ENCODE results near the gene VAV1.
"Not testable (repeated sequence)": the region's sequence is repeated elsewhere in the genome, so short reads cannot be mapped to it uniquely, and the experiment has no call there.

Gene VAV1

DNA sequence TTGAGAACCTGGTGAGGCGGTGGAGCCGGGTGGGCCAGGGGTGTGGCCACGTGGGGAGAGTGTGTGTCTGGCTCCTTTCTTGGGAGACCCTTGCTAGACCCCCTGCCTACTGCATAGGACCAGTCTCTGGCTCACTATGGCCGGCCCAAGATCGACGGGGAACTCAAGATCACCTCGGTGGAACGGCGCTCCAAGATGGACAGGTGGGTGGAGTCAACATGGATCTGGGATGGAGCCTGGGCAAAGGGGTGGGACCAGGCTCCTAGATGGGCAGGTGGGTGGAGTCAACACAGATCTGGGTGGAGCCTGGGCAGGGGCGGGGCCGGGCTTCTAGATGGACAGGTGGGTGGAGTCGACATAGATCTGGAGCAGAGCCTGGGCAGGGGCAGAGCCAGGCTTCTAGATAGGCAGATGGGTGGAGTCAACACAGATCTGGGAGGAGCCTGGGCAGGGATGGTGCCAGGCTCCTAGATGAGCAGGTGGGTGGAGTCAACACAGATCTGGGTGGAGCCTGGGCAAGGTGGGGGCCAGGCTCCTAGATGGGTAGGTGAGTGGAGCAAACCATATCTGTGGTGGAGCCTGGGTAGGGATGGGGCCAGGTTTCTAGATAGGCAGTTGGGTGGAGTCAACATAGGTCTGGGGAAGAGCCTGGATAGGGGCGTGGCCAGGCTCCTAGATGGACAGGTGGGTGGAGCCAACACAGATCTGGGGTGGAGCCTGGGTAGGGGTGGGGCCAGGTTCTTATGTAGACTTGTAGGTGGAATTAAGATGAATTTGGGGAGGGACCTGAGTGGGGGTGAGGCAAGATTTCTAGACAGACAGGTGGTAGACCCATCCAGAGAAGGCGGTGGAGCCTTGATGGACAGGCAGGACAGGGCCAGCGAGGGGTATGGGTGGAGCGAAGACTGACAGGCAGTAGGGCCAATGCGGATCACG, 56.5 kb downstream of the VAV1 start:
- H3K27me3 ChIP-seq (replicated peaks; ENCODE audit: control insufficient read depth, insufficient read depth, low read length) = peaks cover 9% of the 10 kb centered on the region
- no peaks in the 10 kb centered on the region for H3K4me1 ChIP-seq (ENCODE audit: control insufficient read depth, insufficient read depth, low read length)
- H3K4me3 ChIP-seq (ENCODE audit: low read length) = no peak overlapping the region
- H3K36me3 ChIP-seq (ENCODE audit: control insufficient read depth, insufficient read depth, low read length, severe bottlenecking) = no peaks in the 10 kb centered on the region
- no peak for DNase-seq (ENCODE audit: low read depth)
- H3K9ac ChIP-seq (ENCODE audit: low read length) = no peak overlapping the region
- no peaks in the 10 kb centered on the region for H3K9me3 ChIP-seq (ENCODE audit: control insufficient read depth, low read length)

- H3K36me3 ChIP-seq (ENCODE audit: control insufficient read depth, insufficient read depth, low read length, severe bottlenecking); H3K4me3 ChIP-seq (ENCODE audit: low read length); DNase-seq (ENCODE audit: low read depth); H3K27me3 ChIP-seq (replicated peaks; ENCODE audit: control insufficient read depth, insufficient read depth, low read length); H3K9ac ChIP-seq (ENCODE audit: low read length); H3K9me3 ChIP-seq (ENCODE audit: control insufficient read depth, low read length); H3K4me1 ChIP-seq (ENCODE audit: control insufficient read depth, insufficient read depth, low read length): not testable (repeated sequence)
Observed at GRCh38 chr19:6829829-6830228, 57.3 kb downstream of the VAV1 start.

DNA sequence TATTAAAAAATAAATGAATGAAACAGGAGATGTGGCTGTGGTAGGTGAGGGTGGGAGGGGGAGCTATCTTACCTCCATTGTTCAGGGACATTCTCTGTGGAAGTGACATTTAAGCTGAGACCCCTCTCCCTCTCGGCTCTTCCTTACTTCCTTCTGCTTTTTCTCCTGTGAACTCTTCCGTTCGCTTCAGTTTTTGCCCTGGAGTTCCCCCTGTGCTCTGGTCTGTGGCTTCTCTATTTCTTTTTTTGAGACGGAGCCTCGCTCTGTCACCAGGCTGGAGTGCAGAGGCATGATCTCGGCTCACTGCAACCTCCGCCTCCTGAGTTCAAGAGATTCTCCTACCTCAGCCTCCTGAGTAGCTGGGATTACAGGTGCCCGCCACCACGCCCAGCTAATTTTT, 58.6 kb downstream of the VAV1 start:
- H3K9ac ChIP-seq (ENCODE audit: low read length); H3K4me1 ChIP-seq (ENCODE audit: control insufficient read depth, insufficient read depth, low read length); H3K36me3 ChIP-seq (ENCODE audit: control insufficient read depth, insufficient read depth, low read length, severe bottlenecking); H3K4me3 ChIP-seq (ENCODE audit: low read length); DNase-seq (ENCODE audit: low read depth); H3K9me3 ChIP-seq (ENCODE audit: control insufficient read depth, low read length); H3K27me3 ChIP-seq (replicated peaks; ENCODE audit: control insufficient read depth, insufficient read depth, low read length): not testable (repeated sequence)

DNA sequence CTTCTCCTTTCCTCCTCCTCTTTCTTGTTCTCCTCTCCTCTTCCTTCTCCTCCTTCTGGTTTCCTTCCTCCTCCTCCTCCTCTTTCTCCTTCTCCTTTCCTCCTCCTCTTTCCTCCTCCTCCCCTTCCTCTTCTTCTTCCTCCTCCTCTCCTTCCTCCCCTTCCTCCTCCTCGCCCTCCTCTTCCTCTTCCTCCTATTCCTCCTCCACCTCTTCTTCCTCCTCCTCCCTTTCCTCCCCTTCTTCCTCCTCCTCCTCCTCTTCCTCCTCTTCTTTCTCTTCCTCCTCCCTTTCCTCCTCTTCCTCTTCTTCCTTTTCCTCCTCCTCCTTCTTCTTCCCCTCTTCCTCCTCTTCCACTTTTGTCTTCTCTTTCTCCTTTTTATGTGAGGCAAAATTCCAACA, 59.9 kb downstream of the VAV1 start:
- peaks cover 18% of the 10 kb centered on the region for H3K27me3 ChIP-seq (replicated peaks; ENCODE audit: control insufficient read depth, insufficient read depth, low read length)
- H3K9ac ChIP-seq (ENCODE audit: low read length) = no peak overlapping the region
- no peak overlapping the region for H3K4me3 ChIP-seq (ENCODE audit: low read length)
- no peaks in the 10 kb centered on the region for H3K36me3 ChIP-seq (ENCODE audit: control insufficient read depth, insufficient read depth, low read length, severe bottlenecking)
- no peaks in the 10 kb centered on the region for H3K9me3 ChIP-seq (ENCODE audit: control insufficient read depth, low read length)
- DNase-seq (ENCODE audit: low read depth) = no peak
- no peaks in the 10 kb centered on the region for H3K4me1 ChIP-seq (ENCODE audit: control insufficient read depth, insufficient read depth, low read length)

- H3K27me3 ChIP-seq (replicated peaks; ENCODE audit: control insufficient read depth, insufficient read depth, low read length) = peaks cover 16% of the 10 kb centered on the region
- H3K9me3 ChIP-seq (ENCODE audit: control insufficient read depth, low read length) = no peaks in the 10 kb centered on the region
- H3K4me1 ChIP-seq (ENCODE audit: control insufficient read depth, insufficient read depth, low read length) = no peaks in the 10 kb centered on the region
- no peaks in the 10 kb centered on the region for H3K36me3 ChIP-seq (ENCODE audit: control insufficient read depth, insufficient read depth, low read length, severe bottlenecking)
- no peak for DNase-seq (ENCODE audit: low read depth)
- H3K9ac ChIP-seq (ENCODE audit: low read length) = no peak overlapping the region
- no peak overlapping the region for H3K4me3 ChIP-seq (ENCODE audit: low read length)
Observed at GRCh38 chr19:6833166-6833790, 60.8 kb downstream of the VAV1 start.

- H3K4me1 ChIP-seq (ENCODE audit: control insufficient read depth, insufficient read depth, low read length) = no peaks in the 10 kb centered on the region
- H3K27me3 ChIP-seq (replicated peaks; ENCODE audit: control insufficient read depth, insufficient read depth, low read length) = peaks cover 18% of the 10 kb centered on the region
- no peak overlapping the region for H3K4me3 ChIP-seq (ENCODE audit: low read length)
- H3K9ac ChIP-seq (ENCODE audit: low read length) = no peak overlapping the region
- DNase-seq (ENCODE audit: low read depth) = no peak
- no peaks in the 10 kb centered on the region for H3K9me3 ChIP-seq (ENCODE audit: control insufficient read depth, low read length)
- H3K36me3 ChIP-seq (ENCODE audit: control insufficient read depth, insufficient read depth, low read length, severe bottlenecking) = no peaks in the 10 kb centered on the region
Observed at GRCh38 chr19:6834433-6834832, 61.9 kb downstream of the VAV1 start.

DNA sequence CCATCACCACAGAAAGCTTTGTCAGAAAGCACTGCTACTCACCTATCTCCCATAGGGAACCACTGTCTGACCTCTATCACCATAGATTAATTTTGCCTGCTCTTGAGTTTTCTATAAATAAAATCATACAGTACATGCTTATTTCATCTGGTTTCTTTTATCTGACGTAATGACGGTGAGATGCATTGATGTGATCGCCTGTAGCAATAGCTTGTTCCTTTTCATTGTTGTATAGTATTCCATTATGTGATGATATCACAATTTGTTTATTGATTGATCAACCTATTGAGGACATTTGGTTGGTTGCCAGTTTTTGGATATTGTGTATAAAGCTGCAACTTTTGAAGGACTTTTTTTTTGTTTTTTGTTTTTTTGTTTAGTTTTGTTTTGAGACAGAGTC, 63.0 kb downstream of the VAV1 start:
- Histone ChIP-seq H3K9me3 (ENCODE audit: control insufficient read depth, low read length) (no peaks in the 10 kb centered on the region), H3K4me3 (ENCODE audit: low read length) (no peak overlapping the region), H3K27me3 (replicated peaks; ENCODE audit: control insufficient read depth, insufficient read depth, low read length) (peaks cover 18% of the 10 kb centered on the region), H3K9ac (ENCODE audit: low read length) (no peak overlapping the region), H3K36me3 (ENCODE audit: control insufficient read depth, insufficient read depth, low read length, severe bottlenecking) (no peaks in the 10 kb centered on the region), H3K4me1 (ENCODE audit: control insufficient read depth, insufficient read depth, low read length) (no peaks in the 10 kb centered on the region)
- no peak for DNase-seq (ENCODE audit: low read depth)

DNA sequence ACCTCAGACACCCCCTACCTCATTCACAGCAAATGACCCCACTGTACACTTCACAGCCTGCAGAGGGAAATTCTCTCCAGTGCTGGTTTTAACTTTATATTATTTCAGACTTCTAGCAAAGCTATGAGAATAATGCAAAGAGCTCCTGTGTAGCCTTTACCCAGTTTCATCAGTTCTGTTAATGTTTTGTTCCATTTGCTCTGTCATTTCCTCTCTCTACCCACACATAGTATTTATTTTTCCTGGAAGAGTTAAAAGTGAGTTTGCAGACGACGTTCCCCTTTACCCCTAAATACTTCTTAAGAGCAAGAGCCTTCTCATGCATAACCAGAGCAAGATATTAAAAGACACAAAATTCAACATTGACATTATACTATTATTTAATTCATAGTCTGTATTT, 65.0 kb downstream of the VAV1 start:
- H3K4me1 ChIP-seq (ENCODE audit: control insufficient read depth, insufficient read depth, low read length) = no peaks in the 10 kb centered on the region
- no peak for DNase-seq (ENCODE audit: low read depth)
- no peaks in the 10 kb centered on the region for H3K9me3 ChIP-seq (ENCODE audit: control insufficient read depth, low read length)
- H3K27me3 ChIP-seq (replicated peaks; ENCODE audit: control insufficient read depth, insufficient read depth, low read length) = peaks cover 14% of the 10 kb centered on the region
- no peak overlapping the region for H3K9ac ChIP-seq (ENCODE audit: low read length)
- H3K36me3 ChIP-seq (ENCODE audit: control insufficient read depth, insufficient read depth, low read length, severe bottlenecking) = no peaks in the 10 kb centered on the region
- H3K4me3 ChIP-seq (ENCODE audit: low read length) = no peak overlapping the region

GRCh38 chr19:6838062-6838655, 65.7 kb downstream of the VAV1 start:
- Histone ChIP-seq H3K4me1 (ENCODE audit: control insufficient read depth, insufficient read depth, low read length) (no peaks in the 10 kb centered on the region), H3K36me3 (ENCODE audit: control insufficient read depth, insufficient read depth, low read length, severe bottlenecking) (no peaks in the 10 kb centered on the region), H3K9me3 (ENCODE audit: control insufficient read depth, low read length) (no peaks in the 10 kb centered on the region), H3K9ac (ENCODE audit: low read length) (no peak overlapping the region), H3K4me3 (ENCODE audit: low read length) (no peak overlapping the region), H3K27me3 (replicated peaks; ENCODE audit: control insufficient read depth, insufficient read depth, low read length) (peaks cover 14% of the 10 kb centered on the region)
- no peak for DNase-seq (ENCODE audit: low read depth)

GRCh38 chr19:6842871-6843607, 70.5 kb downstream of the VAV1 start:
- Histone ChIP-seq H3K4me3 (ENCODE audit: low read length) (no peak overlapping the region), H3K27me3 (replicated peaks; ENCODE audit: control insufficient read depth, insufficient read depth, low read length) (peaks cover 6% of the 10 kb centered on the region), H3K9me3 (ENCODE audit: control insufficient read depth, low read length) (no peaks in the 10 kb centered on the region), H3K4me1 (ENCODE audit: control insufficient read depth, insufficient read depth, low read length) (no peaks in the 10 kb centered on the region), H3K36me3 (ENCODE audit: control insufficient read depth, insufficient read depth, low read length, severe bottlenecking) (no peaks in the 10 kb centered on the region), H3K9ac (ENCODE audit: low read length) (no peak overlapping the region)
- DNase-seq (ENCODE audit: low read depth) = no peak

GRCh38 chr19:6847828-6848200, 75.3 kb downstream of the VAV1 start:
- Histone ChIP-seq H3K4me3 (ENCODE audit: low read length) (no peak overlapping the region), H3K36me3 (ENCODE audit: control insufficient read depth, insufficient read depth, low read length, severe bottlenecking) (no peaks in the 10 kb centered on the region), H3K9me3 (ENCODE audit: control insufficient read depth, low read length) (no peaks in the 10 kb centered on the region), H3K9ac (ENCODE audit: low read length) (no peak overlapping the region), H3K27me3 (replicated peaks; ENCODE audit: control insufficient read depth, insufficient read depth, low read length) (peaks cover 3% of the 10 kb centered on the region), H3K4me1 (ENCODE audit: control insufficient read depth, insufficient read depth, low read length) (no peaks in the 10 kb centered on the region)
- no peak for DNase-seq (ENCODE audit: low read depth)
